ENCODE measurements around the gene SRGAP3.

DNA sequence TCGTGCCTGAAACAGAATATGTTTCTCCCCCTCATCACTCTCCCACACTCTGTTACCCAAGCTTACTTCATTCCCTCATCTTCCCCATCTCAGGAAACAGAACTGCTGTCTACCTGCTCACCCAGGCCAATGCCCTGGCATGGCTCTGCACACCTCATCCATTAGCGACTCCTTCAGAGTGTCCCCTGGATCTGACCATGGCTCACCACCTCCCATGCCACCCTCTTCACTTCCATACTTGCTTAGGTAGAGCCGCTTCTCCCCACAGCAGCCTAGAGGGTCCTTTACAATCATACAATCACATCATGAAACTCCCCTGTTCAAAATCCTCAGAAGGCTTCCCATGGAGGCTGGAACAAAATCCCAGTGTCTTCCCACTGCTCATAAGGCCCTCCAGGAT is 252.3 kb downstream of the SRGAP3 start:
- TF ChIP-seq, protein P1, sequence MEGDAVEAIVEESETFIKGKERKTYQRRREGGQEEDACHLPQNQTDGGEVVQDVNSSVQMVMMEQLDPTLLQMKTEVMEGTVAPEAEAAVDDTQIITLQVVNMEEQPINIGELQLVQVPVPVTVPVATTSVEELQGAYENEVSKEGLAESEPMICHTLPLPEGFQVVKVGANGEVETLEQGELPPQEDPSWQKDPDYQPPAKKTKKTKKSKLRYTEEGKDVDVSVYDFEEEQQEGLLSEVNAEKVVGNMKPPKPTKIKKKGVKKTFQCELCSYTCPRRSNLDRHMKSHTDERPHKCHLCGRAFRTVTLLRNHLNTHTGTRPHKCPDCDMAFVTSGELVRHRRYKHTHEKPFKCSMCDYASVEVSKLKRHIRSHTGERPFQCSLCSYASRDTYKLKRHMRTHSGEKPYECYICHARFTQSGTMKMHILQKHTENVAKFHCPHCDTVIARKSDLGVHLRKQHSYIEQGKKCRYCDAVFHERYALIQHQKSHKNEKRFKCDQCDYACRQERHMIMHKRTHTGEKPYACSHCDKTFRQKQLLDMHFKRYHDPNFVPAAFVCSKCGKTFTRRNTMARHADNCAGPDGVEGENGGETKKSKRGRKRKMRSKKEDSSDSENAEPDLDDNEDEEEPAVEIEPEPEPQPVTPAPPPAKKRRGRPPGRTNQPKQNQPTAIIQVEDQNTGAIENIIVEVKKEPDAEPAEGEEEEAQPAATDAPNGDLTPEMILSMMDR (conservative IDR thresholded peaks at IDR 0.05): no peak
- TF ChIP-seq ZFX (IDR thresholded peaks at IDR 0.05): no peak

Measured in C4-2B (cell line).